SJSA1 (cell line): ENCODE measurements around the gene CEP152. TPM values are rescaled to one million over a fixed set of nuclear protein-coding genes. Genes with fewer than 3 reads are reported as not detected.

ENCODE experiments used
- DNase-seq, 2 experiments: peaks; one replicate each; pipeline ENCODE4 v3.0.0-alpha.2; 2015 to 2020; ENCODE audit warnings: low spot score in 2 of 2, low read depth in 1 of 2
- H3K27ac ChIP-seq: fragments of 250-450 bp; sonication (Bioruptor Pico); 2 replicates; pipeline ENCODE4 v1.5.1; 2020; ENCODE audit warnings: mild to moderate bottlenecking, moderate library complexity
- H3K27me3 ChIP-seq: fragments of 250-450 bp; sonication (Bioruptor Pico); replicated peaks from 2 replicates; pipeline ENCODE4 v1.5.1; 2020; ENCODE audit warnings: mild to moderate bottlenecking, moderate library complexity
- H3K36me3 ChIP-seq: fragments of 250-450 bp; sonication (Bioruptor Pico); 2 replicates; pipeline ENCODE4 v1.5.1; 2020; ENCODE audit warnings: mild to moderate bottlenecking
- H3K4me1 ChIP-seq: fragments of 250-450 bp; sonication (Bioruptor Pico); replicated peaks from 2 replicates; pipeline ENCODE4 v1.6.1; 2021; ENCODE audit warnings: mild to moderate bottlenecking
- H3K4me3 ChIP-seq: fragments of 250-450 bp; sonication (Bioruptor Pico); 2 replicates; pipeline ENCODE4 v1.5.1; 2020; ENCODE audit warnings: mild to moderate bottlenecking
- H3K9me3 ChIP-seq: fragments of 250-450 bp; sonication (Bioruptor Pico); replicated peaks from 2 replicates; pipeline ENCODE4 v1.5.1; 2020; ENCODE audit warnings: mild to moderate bottlenecking
- total RNA-seq: library from RNA; depleted of rRNA; stranded (reverse); fragments of >200 nt; shearing (Covaris generic); gene quantifications from 2 replicates; pipeline ENCODE4 v1.2.3, GENCODE V29; 2014

CEP152 gene
- total RNA-seq, 1 experiment from 2014 or later = 19.5 TPM

- no peaks in the 10 kb centered on the region for H3K9me3 ChIP-seq
- peaks cover 18% of the 10 kb centered on the region for H3K4me1 ChIP-seq
- no peaks in the 10 kb centered on the region for H3K27me3 ChIP-seq
- H3K27ac ChIP-seq = no peak overlapping the region
- no peak overlapping the region for H3K4me3 ChIP-seq
- peaks cover 45% of the 10 kb centered on the region for H3K36me3 ChIP-seq
- peak in 1 of 2 experiments; percentile 39 for DNase-seq
Measured at GRCh38 chr15:48777645-48778330, 33.1 kb downstream of the CEP152 start.

DNA sequence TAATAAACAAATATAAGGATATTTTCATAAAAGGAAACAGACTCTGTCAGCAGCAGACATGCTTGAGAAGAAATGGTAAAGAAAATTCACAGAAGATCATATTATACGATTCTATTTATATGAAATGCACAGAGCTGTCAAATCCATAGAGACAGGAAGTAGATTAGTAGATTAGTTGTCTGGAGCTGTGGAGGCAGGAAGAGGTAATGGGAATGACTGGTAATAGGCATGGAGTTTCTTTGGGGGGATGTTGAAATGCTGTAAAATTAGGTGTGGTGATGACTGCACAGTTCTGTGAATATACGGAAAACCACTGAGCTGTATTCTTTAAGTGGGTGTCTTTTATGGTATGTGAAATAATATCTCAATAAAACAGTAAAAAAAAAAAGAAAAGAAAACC, 35.3 kb downstream of the CEP152 start:
- H3K36me3 ChIP-seq = peaks cover 42% of the 10 kb centered on the region
- peak overlapping the region; percentile 9; the same call in 1 of the 2 replicates for H3K27ac ChIP-seq
- H3K4me3 ChIP-seq = no peak overlapping the region
- no peaks in the 10 kb centered on the region for H3K27me3 ChIP-seq
- no peak for DNase-seq
- peaks cover 18% of the 10 kb centered on the region for H3K4me1 ChIP-seq
- H3K9me3 ChIP-seq = no peaks in the 10 kb centered on the region

- no peak overlapping the region for H3K4me3 ChIP-seq
- H3K9me3 ChIP-seq = no peaks in the 10 kb centered on the region
- DNase-seq = peak in 1 of 2 experiments; percentile 43
- peaks cover 18% of the 10 kb centered on the region for H3K4me1 ChIP-seq
- no peaks in the 10 kb centered on the region for H3K27me3 ChIP-seq
- peaks cover 40% of the 10 kb centered on the region for H3K36me3 ChIP-seq
- peak overlapping the region; percentile 9; the same call in 1 of the 2 replicates for H3K27ac ChIP-seq
Measured at GRCh38 chr15:48774484-48774883, 36.4 kb downstream of the CEP152 start.

GRCh38 chr15:48766196-48766595, 44.7 kb downstream of the CEP152 start:
- Histone ChIP-seq H3K27me3 (no peaks in the 10 kb centered on the region), H3K4me3 (no peak overlapping the region), H3K9me3 (no peaks in the 10 kb centered on the region), H3K27ac (no peak overlapping the region), H3K36me3 (peaks cover 71% of the 10 kb centered on the region), H3K4me1 (no peaks in the 10 kb centered on the region)
- DNase-seq = no peak

GRCh38 chr15:48765022-48765421, 45.8 kb downstream of the CEP152 start:
- Histone ChIP-seq H3K36me3 (peaks cover 69% of the 10 kb centered on the region), H3K4me1 (no peaks in the 10 kb centered on the region), H3K9me3 (no peaks in the 10 kb centered on the region), H3K27me3 (no peaks in the 10 kb centered on the region), H3K27ac (no peak overlapping the region), H3K4me3 (no peak overlapping the region)
- no peak for DNase-seq

DNA sequence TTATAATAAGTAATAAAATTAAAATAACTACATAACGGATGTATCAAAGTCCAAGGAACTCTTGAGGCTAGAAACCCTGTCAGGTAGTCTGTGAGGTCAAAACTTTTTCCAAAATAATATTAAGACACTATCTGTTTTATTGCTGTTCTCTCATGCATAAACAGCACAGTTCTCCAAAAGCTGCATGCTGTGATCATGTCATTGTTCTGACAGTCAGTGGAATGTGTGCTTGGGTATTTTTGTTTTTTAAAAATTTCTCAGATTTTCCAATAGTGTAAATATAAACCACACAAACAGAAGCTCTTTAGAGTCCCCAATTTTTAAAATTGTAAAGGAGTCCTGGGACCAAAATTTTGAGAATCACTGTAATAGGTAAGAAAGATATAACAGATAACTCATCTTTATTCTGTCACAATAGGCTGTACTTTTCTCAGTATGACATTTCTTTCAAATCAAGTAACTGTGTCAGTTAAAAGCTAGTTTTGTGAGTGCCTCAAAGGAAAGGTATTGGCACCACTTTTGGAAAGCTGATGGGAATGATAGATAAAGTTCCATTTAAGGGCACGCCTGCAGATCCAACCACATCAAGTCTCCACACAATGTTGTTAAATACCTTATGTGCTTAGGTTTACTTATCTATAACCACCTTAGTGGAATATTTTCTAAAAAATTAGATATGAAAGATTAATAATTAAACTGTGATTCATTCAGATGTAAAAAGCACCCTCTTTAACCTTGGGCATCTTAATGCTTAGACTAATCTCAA, 49.3 kb downstream of the CEP152 start:
- Histone ChIP-seq H3K4me1 (no peaks in the 10 kb centered on the region), H3K4me3 (no peak overlapping the region), H3K36me3 (peaks cover 70% of the 10 kb centered on the region), H3K27ac (no peak overlapping the region), H3K27me3 (no peaks in the 10 kb centered on the region), H3K9me3 (no peaks in the 10 kb centered on the region)
- DNase-seq = no peak

DNA sequence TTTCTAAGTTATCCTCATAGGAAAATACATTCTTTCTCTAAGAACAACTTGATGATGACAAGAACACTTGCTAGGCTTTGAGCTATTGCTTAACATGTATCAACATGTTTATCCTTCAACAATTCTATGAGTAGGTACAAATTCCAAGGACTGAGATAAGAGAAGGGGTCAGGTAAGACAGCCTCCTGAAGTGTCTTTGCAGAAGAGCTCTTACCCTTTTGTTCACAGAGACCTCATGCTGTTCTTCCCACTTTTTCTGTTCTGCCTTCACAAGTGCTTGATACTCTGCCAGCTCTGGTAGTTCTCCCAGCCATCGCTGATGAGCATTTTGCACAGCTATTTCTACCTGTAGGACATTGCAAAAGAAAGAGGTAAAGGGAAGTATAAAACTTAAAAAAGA, 50.9 kb downstream of the CEP152 start:
- H3K27me3 ChIP-seq = no peaks in the 10 kb centered on the region
- DNase-seq = no peak
- no peaks in the 10 kb centered on the region for H3K4me1 ChIP-seq
- H3K36me3 ChIP-seq = peaks cover 75% of the 10 kb centered on the region
- no peak overlapping the region for H3K27ac ChIP-seq
- no peaks in the 10 kb centered on the region for H3K9me3 ChIP-seq
- no peak overlapping the region for H3K4me3 ChIP-seq

DNA sequence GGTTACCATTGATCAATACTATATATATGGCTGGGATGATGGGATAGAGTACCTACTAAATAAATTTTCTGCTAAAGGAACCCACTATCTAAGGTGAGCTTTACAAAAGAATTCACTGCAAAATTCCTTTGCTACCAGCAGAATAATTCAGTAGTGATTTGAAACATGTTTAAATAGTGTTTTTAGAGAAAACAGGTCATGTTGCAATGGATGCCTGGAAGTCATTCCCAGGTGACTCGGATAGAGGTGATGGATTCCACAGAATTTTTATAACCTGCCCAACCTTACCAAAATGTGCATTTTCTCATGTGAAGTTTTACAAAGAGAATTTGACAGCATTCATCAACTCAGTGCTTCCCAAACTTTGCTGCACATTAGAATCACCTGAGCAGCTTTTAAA, 53.2 kb downstream of the CEP152 start:
- Histone ChIP-seq H3K27me3 (no peaks in the 10 kb centered on the region), H3K4me1 (no peaks in the 10 kb centered on the region), H3K27ac (no peak overlapping the region), H3K36me3 (peaks cover 71% of the 10 kb centered on the region), H3K9me3 (no peaks in the 10 kb centered on the region), H3K4me3 (no peak overlapping the region)
- DNase-seq = no peak

DNA sequence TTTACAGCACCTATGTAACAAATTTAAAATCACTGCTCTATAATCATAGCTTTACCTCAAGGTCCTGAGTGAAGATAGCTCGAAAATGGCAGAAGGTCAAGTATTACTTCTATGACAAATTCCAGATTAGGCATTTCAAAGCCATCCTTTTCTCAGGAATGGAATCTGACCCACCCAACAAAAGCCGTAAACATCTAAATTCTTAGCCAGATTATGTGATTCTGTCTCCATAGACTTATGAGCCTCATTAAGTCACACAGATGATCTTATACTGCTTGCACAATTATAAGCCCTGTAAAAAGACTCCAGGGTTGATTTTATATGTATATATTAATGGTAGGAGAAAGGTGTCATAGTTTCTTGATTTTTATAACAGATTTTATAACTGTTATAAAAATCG, 56.9 kb downstream of the CEP152 start:
- no peak for DNase-seq
- H3K4me3 ChIP-seq = no peak overlapping the region
- no peaks in the 10 kb centered on the region for H3K27me3 ChIP-seq
- peaks cover 61% of the 10 kb centered on the region for H3K36me3 ChIP-seq
- H3K4me1 ChIP-seq = 0 out of 2 replicates have a peak, but pooled peaks cover under 1% of the 10 kb centered on the region
- no peaks in the 10 kb centered on the region for H3K9me3 ChIP-seq
- H3K27ac ChIP-seq = no peak overlapping the region

GRCh38 chr15:48751595-48751994, 59.3 kb downstream of the CEP152 start:
- DNase-seq = no peak
- Histone ChIP-seq H3K27me3 (no peaks in the 10 kb centered on the region), H3K4me1 (0 out of 2 replicates have a peak, but pooled peaks cover 7% of the 10 kb centered on the region), H3K27ac (no peak overlapping the region), H3K9me3 (no peaks in the 10 kb centered on the region), H3K36me3 (peaks cover 66% of the 10 kb centered on the region), H3K4me3 (no peak overlapping the region)

DNA sequence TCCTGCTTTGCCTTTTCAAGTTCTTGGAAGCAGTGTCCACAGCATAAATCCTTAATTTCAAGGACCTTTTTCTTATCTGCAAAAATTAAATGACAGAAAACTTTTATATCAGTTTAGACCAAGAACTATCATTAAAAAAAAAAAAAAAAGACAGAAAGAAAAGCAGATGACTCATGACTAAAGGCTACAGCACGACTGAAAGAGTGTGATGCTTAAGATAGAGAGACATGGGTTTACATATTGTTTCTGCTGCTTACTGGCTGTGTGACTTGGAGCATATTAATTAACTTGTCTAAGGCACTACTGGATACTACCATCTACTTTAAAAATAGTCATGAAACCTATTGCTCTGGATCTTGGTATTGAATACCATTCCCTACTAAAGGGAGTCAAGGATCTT, 62.3 kb downstream of the CEP152 start:
- Histone ChIP-seq H3K27me3 (no peaks in the 10 kb centered on the region), H3K27ac (no peak overlapping the region), H3K4me1 (0 out of 2 replicates have a peak, but pooled peaks cover 7% of the 10 kb centered on the region), H3K36me3 (peaks cover 56% of the 10 kb centered on the region), H3K9me3 (no peaks in the 10 kb centered on the region), H3K4me3 (no peak overlapping the region)
- peak in 1 of 2 experiments; percentile 20 for DNase-seq

- Histone ChIP-seq H3K9me3 (no peaks in the 10 kb centered on the region; the same call in 1 of the 2 replicates), H3K36me3 (peaks cover 34% of the 10 kb centered on the region), H3K27me3 (no peaks in the 10 kb centered on the region), H3K4me3 (no peak overlapping the region), H3K27ac (no peak overlapping the region), H3K4me1 (peaks cover 4% of the 10 kb centered on the region)
- DNase-seq = no peak
Measured at GRCh38 chr15:48733615-48734014, 77.3 kb downstream of the CEP152 start.

DNA sequence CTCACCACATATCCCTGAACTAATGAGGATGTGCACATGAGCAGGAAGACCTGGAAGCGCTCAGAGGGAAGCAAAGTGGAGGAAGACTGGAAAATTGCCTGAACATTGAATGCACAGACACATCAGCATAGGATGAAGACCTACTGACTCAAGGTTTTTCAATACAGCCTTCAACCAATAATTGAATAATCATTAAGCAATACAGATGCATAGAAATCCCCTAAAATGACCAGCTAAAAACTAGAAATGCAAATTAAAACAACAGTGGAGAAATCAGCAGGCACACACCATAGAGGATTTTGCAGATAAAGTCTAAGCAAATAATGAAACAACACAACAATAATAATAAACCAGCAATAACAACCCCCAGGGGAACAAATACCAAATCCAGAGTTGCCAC, 80.4 kb downstream of the CEP152 start:
- H3K9me3 ChIP-seq = no peaks in the 10 kb centered on the region; the same call in 1 of the 2 replicates
- no peak overlapping the region for H3K4me3 ChIP-seq
- no peaks in the 10 kb centered on the region for H3K27me3 ChIP-seq
- no peak overlapping the region for H3K27ac ChIP-seq
- H3K36me3 ChIP-seq = peaks cover 20% of the 10 kb centered on the region
- no peak for DNase-seq
- peaks cover 10% of the 10 kb centered on the region for H3K4me1 ChIP-seq

DNA sequence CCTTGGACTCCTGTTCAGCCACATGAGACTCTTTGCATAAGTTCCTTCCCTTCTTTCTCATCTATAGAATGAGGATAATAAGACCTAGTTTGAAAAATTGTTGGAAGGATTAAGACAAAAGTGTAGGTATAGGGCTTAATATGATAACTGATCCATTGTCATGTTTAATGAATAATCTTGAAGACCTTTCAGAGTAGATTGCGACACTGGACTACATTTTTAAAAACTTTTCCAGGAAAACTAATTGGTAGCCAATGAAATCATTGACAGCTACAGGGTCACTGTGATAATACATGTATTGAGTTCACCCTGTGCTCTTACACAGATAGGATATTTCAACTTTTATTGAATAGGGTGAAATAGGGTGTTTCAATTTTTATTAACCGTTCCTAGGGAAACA, 86.9 kb downstream of the CEP152 start:
- Histone ChIP-seq H3K36me3 (peaks cover 4% of the 10 kb centered on the region; the same call in 1 of the 2 replicates), H3K27ac (no peak overlapping the region), H3K9me3 (no peaks in the 10 kb centered on the region), H3K27me3 (no peaks in the 10 kb centered on the region), H3K4me1 (peaks cover 38% of the 10 kb centered on the region), H3K4me3 (no peak overlapping the region)
- no peak for DNase-seq
